MM.1S (cell line): ENCODE results near the gene TAOK2.

Experiments
- CTCF ChIP-seq: fragments of 300-600 bp; sonication (generic); IDR thresholded peaks from 2 replicates; pipeline ENCODE4 v1.5.1; 2016; ENCODE audit warnings: antibody characterized with exemption, low read length, mixed read lengths
- EZH2 ChIP-seq: fragments of 300-600 bp; sonication (generic); optimal IDR thresholded peaks from 2 replicates; pipeline ENCODE3; 2017; ENCODE audit warnings: low read depth, mild to moderate bottlenecking, antibody characterized with exemption, low read length, mixed read lengths
- EZH2phosphoT487 ChIP-seq: fragments of 300-600 bp; sonication (generic); IDR thresholded peaks from 2 replicates; pipeline ENCODE4 v1.6.1; 2018; ENCODE audit warnings: antibody characterized with exemption, low read length

DNA sequence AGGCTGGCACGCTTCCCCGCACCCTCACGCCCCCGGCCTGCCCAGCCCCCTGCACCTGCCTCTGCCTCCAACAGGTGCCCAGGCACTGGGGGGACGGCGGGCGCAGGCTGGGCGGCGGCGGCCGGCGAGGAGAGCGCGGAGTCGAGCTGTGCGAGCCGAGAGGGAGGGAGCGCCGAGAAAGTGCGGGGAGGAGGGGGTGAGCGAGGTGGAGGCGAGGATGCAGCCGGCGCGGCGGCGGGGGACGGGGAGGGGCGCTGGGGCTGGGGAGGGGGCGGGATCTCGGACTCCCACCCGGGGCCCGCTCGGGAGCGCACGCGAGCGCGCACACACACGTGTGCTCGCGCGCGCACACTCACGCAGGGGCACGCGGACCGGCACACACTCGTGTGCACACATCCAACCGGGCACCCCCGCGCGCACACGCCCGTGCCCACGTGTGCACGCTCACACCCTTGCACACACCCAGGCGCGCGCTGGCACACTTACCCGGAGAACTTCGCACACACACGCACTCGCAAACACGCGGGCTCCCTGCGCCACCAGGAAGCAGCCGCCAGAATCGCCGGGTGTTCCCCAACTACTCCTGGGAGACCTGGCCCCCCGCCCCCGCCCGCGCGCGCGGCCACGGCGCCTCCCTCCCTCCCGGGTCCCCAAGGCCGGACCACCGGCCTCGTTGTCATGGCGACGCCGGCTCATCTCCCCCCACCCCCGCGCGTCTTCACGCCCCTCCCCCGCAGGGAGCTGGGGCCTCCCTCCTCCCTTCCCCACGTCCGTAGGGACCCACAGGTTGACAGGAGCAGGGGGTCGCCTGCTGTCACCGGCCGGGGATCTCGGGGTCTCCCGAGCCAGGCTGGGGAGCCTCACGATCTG, 37.4 kb downstream of the TAOK2 start, which contains the start of gene DOC2A:
- TF ChIP-seq CTCF, result no peak
- no peak for TF ChIP-seq EZH2
- no peak for TF ChIP-seq EZH2phosphoT487
